HepG2 (cell line): Measurements from ENCODE around the gene CMIP. TPM values are rescaled to one million over a fixed set of nuclear protein-coding genes. Genes with fewer than 3 reads are reported as not detected.

ENCODE experiments used
- ATAC-seq: fragments of 200-7000 bp; cut with Tn5 transposase; 3 replicates; pipeline ENCODE4 v1.9.1; 2020; ENCODE audit warnings: mild to moderate bottlenecking, moderate library complexity
- BruUV-seq: library from RNA; stranded (reverse); fragments of 400-500 nt; replicated peaks from 2 replicates; lab custom pipeline; 2021; lab: Mats Ljungman, UMichigan
- CTCF ChIA-PET: fragments of 300-600 bp; formaldehyde crosslinking; extraction: SDS; loops from one replicate; lab custom pipeline; 2021; ENCODE audit warnings: low total read pairs, inconsistent platforms, low intra/inter-chr PET ratio; lab: Yijun Ruan, JAX
- POLR2A ChIA-PET: fragments of 350-600 bp; sonication (Branson Sonifier 250); formaldehyde crosslinking; loops from one replicate; lab custom pipeline; 2020; ENCODE audit warnings: antibody characterized with exemption, inconsistent platforms; lab: Yijun Ruan, JAX
- DNase-seq: peaks from one replicate; pipeline ENCODE4 v3.0.0-alpha.2; 2015; ENCODE audit warnings: low spot score
- FAIRE-seq: peaks from 3 replicates; lab custom pipeline; 2011; peaks lifted over from hg19 to GRCh38; lab: Jason Lieb, UNC
- H2AFZ ChIP-seq: one replicate; pipeline ENCODE4 v1.6.1; 2011; ENCODE audit warnings: low read length, inconsistent platforms
- H3K27ac ChIP-seq: fragments of 300-600 bp; 3 replicates; pipeline ENCODE4 v1.8.0; 2011; ENCODE audit warnings: mixed run types, mild to moderate bottlenecking, mixed read lengths, low read length, inconsistent platforms; ENCODE audit not compliant: insufficient read depth; ENCODE audit errors: extremely low read length
- H3K27me3 ChIP-seq, 2 experiments: fragments of 200-600 bp in 1 of 2; 2 replicates in 1 of 2; 3 replicates in 1 of 2; pipeline versions ENCODE4 v1.6.0 to v1.8.0; 2011; ENCODE audit warnings: low read length in 2 of 2, mild to moderate bottlenecking in 2 of 2, moderate library complexity in 2 of 2, inconsistent platforms in 1 of 2; ENCODE audit not compliant: insufficient read depth in 2 of 2, control insufficient read depth in 1 of 2
- H3K36me3 ChIP-seq, 2 experiments: fragments of 200-600 bp in 1 of 2; replicated peaks in 1 of 2; 2 replicates in 1 of 2; 3 replicates in 1 of 2; pipeline versions ENCODE4 v1.5.1 to v1.8.0; 2011; ENCODE audit warnings: low read length in 2 of 2, inconsistent platforms in 1 of 2; ENCODE audit not compliant: insufficient read depth in 2 of 2, control insufficient read depth in 1 of 2
- H3K4me1 ChIP-seq: 2 replicates; pipeline ENCODE4 v1.5.1; 2012; ENCODE audit warnings: low read length, inconsistent platforms; ENCODE audit not compliant: insufficient read depth
- H3K4me2 ChIP-seq: 2 replicates; pipeline ENCODE4 v1.6.0; 2011; ENCODE audit warnings: low read depth, low read length, inconsistent platforms
- H3K4me3 ChIP-seq, 3 experiments: fragments of 200-600 bp in 1 of 3; sonication (generic), shearing (Covaris generic) in 1 of 3; replicated peaks in 1 of 3; 2 replicates each; pipeline ENCODE4 v1.5.1; 2011 to 2016; ENCODE audit warnings: low read length in 3 of 3, inconsistent platforms in 2 of 3, low read depth in 2 of 3, mild to moderate bottlenecking in 2 of 3, control low read depth in 1 of 3, mixed read lengths in 1 of 3; ENCODE audit not compliant: insufficient read depth in 1 of 3
- H3K79me2 ChIP-seq: one replicate; pipeline ENCODE4 v1.6.1; 2011; ENCODE audit warnings: low read length, inconsistent platforms; ENCODE audit not compliant: insufficient read depth
- H3K9ac ChIP-seq: 2 replicates; pipeline ENCODE4 v1.6.0; 2011; ENCODE audit warnings: mild to moderate bottlenecking, low read depth, low read length, inconsistent platforms; ENCODE audit not compliant: insufficient read depth
- H3K9me3 ChIP-seq: 2 replicates; pipeline ENCODE4 v1.5.1; 2012; ENCODE audit warnings: mild to moderate bottlenecking, low read length
- H4K20me1 ChIP-seq: 2 replicates; pipeline ENCODE4 v1.6.0; 2011; ENCODE audit warnings: inconsistent platforms, mild to moderate bottlenecking, low read length, moderate library complexity; ENCODE audit not compliant: insufficient read depth
- GRHL1 ChIP-seq: sonication (generic); formaldehyde crosslinking; conservative IDR thresholded peaks from 2 replicates; pipeline ENCODE4 v1.8.0; 2022; ENCODE audit warnings: missing genetic modification reagents
- HNRNPK ChIP-seq: fragments of 200-400 bp; formaldehyde crosslinking; IDR thresholded peaks from 2 replicates; pipeline ENCODE4 v1.6.1; 2018; ENCODE audit warnings: low read length, low read depth, moderate library complexity, mild to moderate bottlenecking; ENCODE audit not compliant: poor library complexity, severe bottlenecking
- ZNF331 ChIP-seq: sonication (generic); formaldehyde crosslinking; IDR thresholded peaks from 2 replicates; pipeline ENCODE4 v1.4.0; 2020; ENCODE audit warnings: missing genetic modification reagents
- ZNF414 ChIP-seq: sonication (generic); formaldehyde crosslinking; IDR thresholded peaks from 2 replicates; pipeline ENCODE4 v1.5.0; 2020; ENCODE audit warnings: missing genetic modification reagents
- WGBS: methylation state at CpG from one replicate; pipeline ENCODE4 v1.1.6; 2017; ENCODE audit warnings: low lambda C conversion rate; 5-methylcytosine and 5-hydroxymethylcytosine counted together
- in situ Hi-C: cut with HindIII; loops from 2 replicates; pipeline ENCODE4 v1.10.0; 2017; ENCODE audit warnings: low pct_unique_long_range_greater_than_20kb; ENCODE audit not compliant: extremely low pct_ligation_motif_present
- intact Hi-C: fragments of 100-400 bp; cut with micrococcal nuclease; formaldehyde crosslinking; loops from one replicate; pipeline ENCODE4 v1.10.0; 2022; ENCODE audit not compliant: unreplicated experiment
- polyA plus RNA-seq, 8 experiments: library from polyadenylated mRNA; depleted of rRNA in 3 of 8; stranded (reverse) in 7 of 8; unstranded in 1 of 8; fragments of >200 nt; fragmentation: Illumina TruSeq in 4 of 8; extraction: Trizol in 4 of 8; gene quantifications; 2 replicates each; pipeline versions ENCODE4 v1.2.1 to v1.2.3, GENCODE V29; 2011 to 2016; ENCODE audit warnings: low read depth in 4 of 8, missing spikeins in 1 of 8, mixed read lengths in 1 of 8; ENCODE audit not compliant: insufficient read depth in 1 of 8
- total RNA-seq, 5 experiments: library from RNA; depleted of rRNA; stranded (reverse); fragments of >200 nt; fragmentation: Illumina TruSeq; extraction: Trizol; gene quantifications; 2 replicates each; pipeline ENCODE4 v1.2.3, GENCODE V29; 2016; ENCODE audit warnings: low read depth in 1 of 5
- TF ChIP-seq, protein P1 (sequence below): sonication (generic); formaldehyde crosslinking; IDR thresholded peaks from 2 replicates; pipeline ENCODE4 v1.4.0; 2020; ENCODE audit warnings: mild to moderate bottlenecking, missing genetic modification reagents

CMIP gene
- total and polyA plus RNA-seq, 2 of the 13 experiments (the other 11 are each of a cell fraction or from before 2014, with no cell fraction given) = 10.9 to 18.1 TPM

DNA sequence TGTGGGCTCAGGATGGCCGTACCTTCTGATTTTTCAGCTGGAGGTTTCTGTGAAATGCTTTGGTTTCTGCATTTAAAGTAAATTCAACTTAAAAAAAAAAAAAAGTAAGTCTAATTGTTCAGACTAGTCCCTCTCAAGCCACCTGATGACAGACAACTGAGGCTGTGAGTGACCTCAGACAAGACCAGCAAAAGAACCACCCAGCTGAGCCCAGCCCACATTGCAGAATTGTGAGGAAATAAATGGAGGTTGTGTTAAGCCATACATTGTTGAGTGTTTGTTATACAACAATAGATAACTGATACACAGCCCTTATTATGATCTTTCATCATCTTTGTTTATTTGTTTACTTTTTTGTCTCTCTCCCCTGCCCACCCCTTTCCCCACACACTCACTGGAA is 44.7 kb upstream of the CMIP start:
- DNase-seq (no peak), FAIRE-seq (no peak)
- H3K4me3 ChIP-seq = no peak overlapping the region
- H4K20me1 ChIP-seq = no peaks in the 10 kb centered on the region
- H2AFZ ChIP-seq = no peak overlapping the region
- no peak overlapping the region for H3K4me2 ChIP-seq
- no TSS peak for BruUV-seq
- no peaks in the 10 kb centered on the region for H3K79me2 ChIP-seq
- TF ChIP-seq ZNF331 (peak; percentile 100), GRHL1 (CRISPR knock-in tag) (no peak), ZNF414 (CRISPR knock-in tag) (no peak), HNRNPK (peak; percentile 53)
- TF ChIP-seq, protein P1, sequence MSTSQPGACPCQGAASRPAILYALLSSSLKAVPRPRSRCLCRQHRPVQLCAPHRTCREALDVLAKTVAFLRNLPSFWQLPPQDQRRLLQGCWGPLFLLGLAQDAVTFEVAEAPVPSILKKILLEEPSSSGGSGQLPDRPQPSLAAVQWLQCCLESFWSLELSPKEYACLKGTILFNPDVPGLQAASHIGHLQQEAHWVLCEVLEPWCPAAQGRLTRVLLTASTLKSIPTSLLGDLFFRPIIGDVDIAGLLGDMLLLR (CRISPR knock-in tag) = no peak
- TF ChIP-seq, all 625 proteins: peak for 2
- H3K36me3 ChIP-seq = no peaks in the 10 kb centered on the region
- peaks cover 6% of the 10 kb centered on the region; the same call in 1 of the 2 replicates for H3K9me3 ChIP-seq
- intact Hi-C loops (loop anchor here (5.0 kb wide), 2 partner anchors 137 to 182 kb away; no protein-coding TSS in a partner anchor), in situ Hi-C loops (loop anchor here (5.0 kb wide), 1 partner anchor 322 kb away; no protein-coding TSS in a partner anchor)
- peaks cover 2% of the 10 kb centered on the region in 2 experiments; a peak in 1 of 5 replicates for H3K27me3 ChIP-seq
- H3K9ac ChIP-seq = no peak overlapping the region
- no peak overlapping the region for H3K27ac ChIP-seq
- 95% methylated on average over 1 of the region's 1 CpG for WGBS
- no peak for ATAC-seq
- CTCF ChIA-PET = no interaction called here
- POLR2A ChIA-PET = no interaction called here
- peaks cover 18% of the 10 kb centered on the region for H3K4me1 ChIP-seq
